GM18498 (cell line): ENCODE measurements around the gene DENND2A.

Source experiments
- ATAC-seq: cut with Tn5 transposase; IDR thresholded peaks from one replicate; pipeline ENCODE4 v1.9.1; 2021; ENCODE audit warnings: mild to moderate bottlenecking, moderate library complexity; ENCODE audit not compliant: unreplicated experiment

The DENND2A gene

GRCh38 chr7:140476698-140477261 lies 163.8 kb downstream of the DENND2A start:
- ATAC-seq: no peak

- ATAC-seq: no peak
These were observed 164.8 kb downstream of the DENND2A start for GRCh38 chr7:140475747-140476333.
